WTC11 (cell line): ENCODE results near the gene NAALADL2. TPM values are rescaled to one million over a fixed set of nuclear protein-coding genes. Genes with fewer than 3 reads are reported as not detected.

Experiments
- ATAC-seq: fragments of 200-7000 bp; cut with Tn5 transposase; 2 replicates; pipeline ENCODE4 v1.10.0; 2021; ENCODE audit warnings: mild to moderate bottlenecking, moderate library complexity
- CTCF ChIA-PET: fragments of 300-600 bp; sonication (Branson Sonifier 250); formaldehyde crosslinking; loops from one replicate; lab custom pipeline; 2021; ENCODE audit warnings: antibody characterized with exemption; lab: Charles Lee
- POLR2A ChIA-PET: fragments of 350-600 bp; sonication (Branson Sonifier 250); formaldehyde crosslinking; loops from one replicate; lab custom pipeline; 2021; ENCODE audit warnings: antibody characterized with exemption; lab: Charles Lee
- DNase-seq: peaks from one replicate; pipeline ENCODE4 v3.0.0; 2021; ENCODE audit warnings: low spot score
- H3K27ac Mint-ChIP-seq: 2 replicates; pipeline ENCODE4 v1.8.0; 2021; ENCODE audit warnings: mixed read lengths
- H3K27me3 Mint-ChIP-seq: 2 replicates; pipeline ENCODE4 v1.8.0; 2021; ENCODE audit warnings: low read depth, mild to moderate bottlenecking, moderate library complexity, mixed read lengths
- H3K36me3 Mint-ChIP-seq: 2 replicates; pipeline ENCODE4 v1.8.0; 2021; ENCODE audit warnings: mixed read lengths
- H3K4me1 Mint-ChIP-seq: 2 replicates; pipeline ENCODE4 v1.8.0; 2022; ENCODE audit warnings: mixed read lengths
- H3K4me3 Mint-ChIP-seq: 2 replicates; pipeline ENCODE4 v1.8.0; 2021; ENCODE audit warnings: mild to moderate bottlenecking, moderate library complexity, mixed read lengths
- H3K9me3 Mint-ChIP-seq: 2 replicates; pipeline ENCODE4 v1.8.0; 2021; ENCODE audit warnings: mixed read lengths
- FOXP1 ChIP-seq: sonication (generic); formaldehyde crosslinking; IDR thresholded peaks from 2 replicates; pipeline ENCODE4 v1.8.0; 2022; ENCODE audit warnings: missing genetic modification reagents, mild to moderate bottlenecking, moderate library complexity, borderline replicate concordance
- KAT7 ChIP-seq: sonication (generic); formaldehyde crosslinking; IDR thresholded peaks from 2 replicates; pipeline ENCODE4 v1.8.1; 2023; ENCODE audit warnings: missing genetic modification reagents, mild to moderate bottlenecking, borderline replicate concordance
- NFATC4 ChIP-seq: fragments of 250-450 bp; sonication (Bioruptor Pico); IDR thresholded peaks from 2 replicates; pipeline ENCODE4 v1.9.0; 2021; ENCODE audit warnings: mild to moderate bottlenecking
- PRRX2 ChIP-seq: fragments of 250-450 bp; sonication (Bioruptor Pico); IDR thresholded peaks from 2 replicates; pipeline ENCODE4 v1.8.0; 2021; ENCODE audit warnings: mild to moderate bottlenecking
- SP1 ChIP-seq: sonication (generic); formaldehyde crosslinking; conservative IDR thresholded peaks from 2 replicates; pipeline ENCODE4 v1.8.1; 2022; ENCODE audit warnings: missing genetic modification reagents
- ZNF671 ChIP-seq: fragments of 250-450 bp; sonication (Bioruptor Pico); IDR thresholded peaks from 2 replicates; pipeline ENCODE4 v1.8.0; 2021; ENCODE audit warnings: mild to moderate bottlenecking
- total RNA-seq: library from RNA; stranded (reverse); gene quantifications from 3 replicates; pipeline ENCODE4 v1.2.3, GENCODE V29; 2021
- TF ChIP-seq, protein P1 (sequence below): sonication (generic); formaldehyde crosslinking; IDR thresholded peaks from 2 replicates; pipeline ENCODE4 v1.8.1; 2022; ENCODE audit warnings: low read depth, missing genetic modification reagents, borderline replicate concordance
- TF ChIP-seq, protein P2 (sequence below): fragments of 250-450 bp; sonication (Bioruptor Pico); IDR thresholded peaks from 2 replicates; pipeline ENCODE4 v1.9.0; 2021; ENCODE audit warnings: mild to moderate bottlenecking
- TF ChIP-seq, protein P3 (sequence below): fragments of 250-450 bp; sonication (Bioruptor Pico); IDR thresholded peaks from 2 replicates; pipeline ENCODE4 v1.9.0; 2021; ENCODE audit warnings: moderate library complexity, mild to moderate bottlenecking, inconsistent platforms, borderline replicate concordance
- TF ChIP-seq, protein P4 (sequence below): sonication (generic); formaldehyde crosslinking; IDR thresholded peaks from 2 replicates; pipeline ENCODE4 v1.8.0; 2023; ENCODE audit warnings: mild to moderate bottlenecking, missing genetic modification reagents
- TF ChIP-seq, protein P5 (sequence below): sonication (generic); formaldehyde crosslinking; IDR thresholded peaks from 2 replicates; pipeline ENCODE4 v1.8.1; 2023; ENCODE audit warnings: mild to moderate bottlenecking, missing genetic modification reagents, moderate library complexity
- TF ChIP-seq, protein P6 (sequence below): fragments of 250-450 bp; sonication (Bioruptor Pico); conservative IDR thresholded peaks from 2 replicates; pipeline ENCODE4 v1.9.0; 2021; ENCODE audit warnings: mild to moderate bottlenecking

Gene NAALADL2
- total RNA-seq, 1 experiment from 2014 or later, result 1.2 TPM

DNA sequence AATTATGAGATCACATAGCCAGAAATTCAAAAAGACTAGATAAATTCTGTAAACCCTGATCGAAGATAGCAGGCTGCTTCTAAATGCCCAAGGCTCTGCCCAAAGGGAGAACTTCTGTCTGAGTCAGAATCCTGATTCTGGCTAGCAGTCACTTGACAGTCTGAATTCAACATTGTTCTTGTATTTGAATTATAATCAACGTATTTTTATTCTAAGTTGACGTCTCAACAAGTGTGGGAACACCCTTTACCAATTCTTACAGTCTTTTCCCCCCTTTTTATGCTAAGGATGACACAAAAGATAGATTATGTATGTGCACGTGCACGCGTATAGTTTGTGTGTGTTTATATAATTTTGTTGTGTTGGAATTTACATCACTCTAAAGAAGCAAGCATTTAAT is 552.8 kb downstream of the NAALADL2 start (continued):
- TF ChIP-seq, protein P1, sequence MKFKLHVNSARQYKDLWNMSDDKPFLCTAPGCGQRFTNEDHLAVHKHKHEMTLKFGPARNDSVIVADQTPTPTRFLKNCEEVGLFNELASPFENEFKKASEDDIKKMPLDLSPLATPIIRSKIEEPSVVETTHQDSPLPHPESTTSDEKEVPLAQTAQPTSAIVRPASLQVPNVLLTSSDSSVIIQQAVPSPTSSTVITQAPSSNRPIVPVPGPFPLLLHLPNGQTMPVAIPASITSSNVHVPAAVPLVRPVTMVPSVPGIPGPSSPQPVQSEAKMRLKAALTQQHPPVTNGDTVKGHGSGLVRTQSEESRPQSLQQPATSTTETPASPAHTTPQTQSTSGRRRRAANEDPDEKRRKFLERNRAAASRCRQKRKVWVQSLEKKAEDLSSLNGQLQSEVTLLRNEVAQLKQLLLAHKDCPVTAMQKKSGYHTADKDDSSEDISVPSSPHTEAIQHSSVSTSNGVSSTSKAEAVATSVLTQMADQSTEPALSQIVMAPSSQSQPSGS (CRISPR knock-in tag), result no peak

DNA sequence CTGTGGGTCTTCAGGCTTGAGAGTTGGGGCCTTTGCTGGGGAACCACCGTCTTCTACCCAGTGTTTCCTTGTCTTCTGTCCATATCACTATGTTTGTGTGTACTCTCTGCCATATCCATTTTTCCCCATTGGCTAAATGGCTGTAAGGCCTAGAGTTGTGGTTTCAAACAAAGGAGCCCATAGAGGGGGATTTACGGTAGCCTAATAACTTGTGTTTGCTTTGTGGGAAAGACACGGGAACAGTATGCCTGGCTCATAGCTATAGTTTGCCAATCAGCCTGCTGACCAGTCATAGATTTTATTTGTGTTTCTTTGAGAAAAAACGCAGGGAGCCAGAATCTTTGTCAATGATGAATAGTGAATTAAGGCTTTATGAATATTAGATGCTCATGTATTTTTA is 554.8 kb downstream of the NAALADL2 start:
- Mint-ChIP-seq H3K9me3 (no peaks in the 10 kb centered on the region), H3K27ac (no peak overlapping the region)
- TF ChIP-seq NFATC4 (CRISPR knock-in tag) (no peak), ZNF671 (CRISPR knock-in tag) (no peak), SP1 (CRISPR knock-in tag) (no peak), KAT7 (CRISPR knock-in tag) (no peak), FOXP1 (CRISPR knock-in tag) (no peak), PRRX2 (CRISPR knock-in tag) (no peak)
- TF ChIP-seq, protein P2, sequence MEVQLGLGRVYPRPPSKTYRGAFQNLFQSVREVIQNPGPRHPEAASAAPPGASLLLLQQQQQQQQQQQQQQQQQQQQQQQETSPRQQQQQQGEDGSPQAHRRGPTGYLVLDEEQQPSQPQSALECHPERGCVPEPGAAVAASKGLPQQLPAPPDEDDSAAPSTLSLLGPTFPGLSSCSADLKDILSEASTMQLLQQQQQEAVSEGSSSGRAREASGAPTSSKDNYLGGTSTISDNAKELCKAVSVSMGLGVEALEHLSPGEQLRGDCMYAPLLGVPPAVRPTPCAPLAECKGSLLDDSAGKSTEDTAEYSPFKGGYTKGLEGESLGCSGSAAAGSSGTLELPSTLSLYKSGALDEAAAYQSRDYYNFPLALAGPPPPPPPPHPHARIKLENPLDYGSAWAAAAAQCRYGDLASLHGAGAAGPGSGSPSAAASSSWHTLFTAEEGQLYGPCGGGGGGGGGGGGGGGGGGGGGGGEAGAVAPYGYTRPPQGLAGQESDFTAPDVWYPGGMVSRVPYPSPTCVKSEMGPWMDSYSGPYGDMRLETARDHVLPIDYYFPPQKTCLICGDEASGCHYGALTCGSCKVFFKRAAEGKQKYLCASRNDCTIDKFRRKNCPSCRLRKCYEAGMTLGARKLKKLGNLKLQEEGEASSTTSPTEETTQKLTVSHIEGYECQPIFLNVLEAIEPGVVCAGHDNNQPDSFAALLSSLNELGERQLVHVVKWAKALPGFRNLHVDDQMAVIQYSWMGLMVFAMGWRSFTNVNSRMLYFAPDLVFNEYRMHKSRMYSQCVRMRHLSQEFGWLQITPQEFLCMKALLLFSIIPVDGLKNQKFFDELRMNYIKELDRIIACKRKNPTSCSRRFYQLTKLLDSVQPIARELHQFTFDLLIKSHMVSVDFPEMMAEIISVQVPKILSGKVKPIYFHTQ, result no peak
- TF ChIP-seq, protein P1 (CRISPR knock-in tag), result no peak
- TF ChIP-seq, protein P3, sequence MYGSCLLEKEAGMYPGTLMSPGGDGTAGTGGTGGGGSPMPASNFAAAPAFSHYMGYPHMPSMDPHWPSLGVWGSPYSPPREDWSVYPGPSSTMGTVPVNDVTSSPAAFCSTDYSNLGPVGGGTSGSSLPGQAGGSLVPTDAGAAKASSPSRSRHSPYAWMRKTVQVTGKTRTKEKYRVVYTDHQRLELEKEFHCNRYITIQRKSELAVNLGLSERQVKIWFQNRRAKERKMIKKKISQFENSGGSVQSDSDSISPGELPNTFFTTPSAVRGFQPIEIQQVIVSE (CRISPR knock-in tag), result no peak
- TF ChIP-seq, protein P4, sequence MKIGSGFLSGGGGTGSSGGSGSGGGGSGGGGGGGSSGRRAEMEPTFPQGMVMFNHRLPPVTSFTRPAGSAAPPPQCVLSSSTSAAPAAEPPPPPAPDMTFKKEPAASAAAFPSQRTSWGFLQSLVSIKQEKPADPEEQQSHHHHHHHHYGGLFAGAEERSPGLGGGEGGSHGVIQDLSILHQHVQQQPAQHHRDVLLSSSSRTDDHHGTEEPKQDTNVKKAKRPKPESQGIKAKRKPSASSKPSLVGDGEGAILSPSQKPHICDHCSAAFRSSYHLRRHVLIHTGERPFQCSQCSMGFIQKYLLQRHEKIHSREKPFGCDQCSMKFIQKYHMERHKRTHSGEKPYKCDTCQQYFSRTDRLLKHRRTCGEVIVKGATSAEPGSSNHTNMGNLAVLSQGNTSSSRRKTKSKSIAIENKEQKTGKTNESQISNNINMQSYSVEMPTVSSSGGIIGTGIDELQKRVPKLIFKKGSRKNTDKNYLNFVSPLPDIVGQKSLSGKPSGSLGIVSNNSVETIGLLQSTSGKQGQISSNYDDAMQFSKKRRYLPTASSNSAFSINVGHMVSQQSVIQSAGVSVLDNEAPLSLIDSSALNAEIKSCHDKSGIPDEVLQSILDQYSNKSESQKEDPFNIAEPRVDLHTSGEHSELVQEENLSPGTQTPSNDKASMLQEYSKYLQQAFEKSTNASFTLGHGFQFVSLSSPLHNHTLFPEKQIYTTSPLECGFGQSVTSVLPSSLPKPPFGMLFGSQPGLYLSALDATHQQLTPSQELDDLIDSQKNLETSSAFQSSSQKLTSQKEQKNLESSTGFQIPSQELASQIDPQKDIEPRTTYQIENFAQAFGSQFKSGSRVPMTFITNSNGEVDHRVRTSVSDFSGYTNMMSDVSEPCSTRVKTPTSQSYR (CRISPR knock-in tag), result no peak
- TF ChIP-seq, protein P5, sequence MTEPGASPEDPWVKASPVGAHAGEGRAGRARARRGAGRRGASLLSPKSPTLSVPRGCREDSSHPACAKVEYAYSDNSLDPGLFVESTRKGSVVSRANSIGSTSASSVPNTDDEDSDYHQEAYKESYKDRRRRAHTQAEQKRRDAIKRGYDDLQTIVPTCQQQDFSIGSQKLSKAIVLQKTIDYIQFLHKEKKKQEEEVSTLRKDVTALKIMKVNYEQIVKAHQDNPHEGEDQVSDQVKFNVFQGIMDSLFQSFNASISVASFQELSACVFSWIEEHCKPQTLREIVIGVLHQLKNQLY (CRISPR knock-in tag), result no peak
- TF ChIP-seq, protein P6, sequence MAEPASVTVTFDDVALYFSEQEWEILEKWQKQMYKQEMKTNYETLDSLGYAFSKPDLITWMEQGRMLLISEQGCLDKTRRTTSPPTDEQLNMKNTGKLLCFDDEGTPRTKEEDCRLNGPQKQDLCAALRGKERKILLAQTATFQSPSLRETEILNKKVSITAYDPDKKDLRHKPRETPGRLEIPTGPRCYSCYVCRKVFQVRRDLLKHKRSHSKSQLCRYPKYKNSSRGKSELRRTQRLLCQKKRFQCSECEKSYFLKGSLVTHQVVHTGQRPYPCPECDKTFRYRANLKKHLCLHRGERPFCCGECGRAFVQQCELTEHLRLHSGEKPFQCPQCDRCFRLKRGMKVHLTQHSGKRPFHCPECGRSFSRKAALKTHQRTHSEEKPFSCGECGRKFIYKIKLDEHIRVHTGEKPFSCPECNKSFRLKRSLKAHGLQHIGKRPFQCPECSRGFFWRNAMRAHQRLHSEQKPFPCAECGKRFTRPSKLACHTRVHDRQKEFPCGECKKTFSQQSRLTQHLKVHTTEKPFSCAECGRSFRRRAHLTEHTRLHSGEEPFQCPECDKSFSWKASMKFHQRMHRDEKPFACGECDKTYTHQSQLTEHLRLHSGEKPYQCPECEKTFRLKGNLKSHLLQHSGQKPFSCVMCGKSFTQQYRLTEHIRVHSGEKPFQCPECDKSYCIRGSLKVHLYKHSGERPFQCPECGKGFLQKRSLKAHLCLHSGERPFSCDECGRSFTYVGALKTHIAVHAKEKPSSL (CRISPR knock-in tag), result no peak
- TF ChIP-seq, all 79 proteins: peak for 0
- ChIA-PET CTCF (no interaction called here), POLR2A (no interaction called here)
- ATAC-seq, result no peak
- Mint-ChIP-seq H3K27me3 (no peaks in the 10 kb centered on the region), H3K36me3 (no peaks in the 10 kb centered on the region), H3K4me1 (peaks cover 15% of the 10 kb centered on the region), H3K4me3 (no peak overlapping the region)
- DNase-seq, result no peak
